ENCODE data around the gene KLF13. TPM values are rescaled to one million over a fixed set of nuclear protein-coding genes. Genes with fewer than 3 reads are reported as not detected.

KLF13 gene
- total RNA-seq, 1 donor from 2014 or later = 35.7 TPM

DNA sequence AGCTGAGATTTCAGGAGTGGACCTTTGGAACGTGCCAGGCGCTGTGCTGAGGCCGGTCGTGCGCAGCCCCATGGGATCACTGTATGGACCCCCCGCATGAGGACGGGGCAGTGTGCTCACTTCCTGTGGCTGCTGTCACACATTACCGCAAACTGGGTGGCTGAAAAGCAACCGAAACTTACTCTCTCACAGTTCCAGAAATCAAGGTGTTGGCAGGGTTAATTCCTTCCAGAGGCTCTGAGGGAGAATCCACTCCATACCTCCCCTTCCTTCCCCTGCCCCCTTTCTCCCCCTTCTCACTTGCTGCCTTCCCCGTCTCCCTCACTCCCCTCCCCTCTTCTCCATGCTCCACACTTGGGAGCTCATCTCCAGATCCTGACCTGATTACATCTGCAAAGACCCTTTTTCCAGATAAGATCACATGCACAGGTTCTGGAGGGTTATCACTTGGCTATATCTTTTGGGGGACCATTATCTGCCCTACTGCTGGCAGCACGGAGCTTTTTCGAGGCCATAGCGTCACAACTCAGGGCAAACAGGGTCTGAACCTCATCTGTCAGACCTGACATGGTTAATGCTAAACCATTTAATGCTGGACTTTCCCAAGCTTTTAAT lies 41.2 kb downstream of the KLF13 start:
- intact Hi-C loops (cut with DNase I) = loop anchor here (10.0 kb wide), 1 partner anchor 117 kb away; no protein-coding TSS in a partner anchor
- no peak for DNase-seq (ENCODE audit: low spot score)

DNA sequence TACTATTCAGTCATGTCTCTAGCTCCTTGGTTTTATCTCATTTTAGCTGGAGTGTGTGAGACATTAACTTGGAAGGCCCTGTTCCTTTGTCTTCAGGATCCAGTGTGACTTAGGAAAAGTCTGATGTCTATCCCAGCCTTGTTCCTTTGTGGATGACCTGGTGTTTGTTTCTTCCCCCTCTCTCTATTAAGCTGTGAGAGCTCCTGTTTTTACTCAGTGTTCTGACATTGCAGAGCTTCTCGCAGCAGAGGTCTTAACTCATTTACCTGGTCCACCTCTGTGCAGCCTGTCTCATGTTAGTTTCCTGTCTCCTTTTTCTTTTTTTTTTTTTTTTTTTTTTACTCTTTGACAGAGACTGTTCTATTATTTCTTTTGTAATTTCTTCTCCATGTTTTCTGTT lies 43.1 kb downstream of the KLF13 start:
- DNase-seq (ENCODE audit: low spot score) = no peak
- intact Hi-C loops (cut with DNase I) = loop anchor here (10.0 kb wide), 1 partner anchor 115 kb away; no protein-coding TSS in a partner anchor

DNA sequence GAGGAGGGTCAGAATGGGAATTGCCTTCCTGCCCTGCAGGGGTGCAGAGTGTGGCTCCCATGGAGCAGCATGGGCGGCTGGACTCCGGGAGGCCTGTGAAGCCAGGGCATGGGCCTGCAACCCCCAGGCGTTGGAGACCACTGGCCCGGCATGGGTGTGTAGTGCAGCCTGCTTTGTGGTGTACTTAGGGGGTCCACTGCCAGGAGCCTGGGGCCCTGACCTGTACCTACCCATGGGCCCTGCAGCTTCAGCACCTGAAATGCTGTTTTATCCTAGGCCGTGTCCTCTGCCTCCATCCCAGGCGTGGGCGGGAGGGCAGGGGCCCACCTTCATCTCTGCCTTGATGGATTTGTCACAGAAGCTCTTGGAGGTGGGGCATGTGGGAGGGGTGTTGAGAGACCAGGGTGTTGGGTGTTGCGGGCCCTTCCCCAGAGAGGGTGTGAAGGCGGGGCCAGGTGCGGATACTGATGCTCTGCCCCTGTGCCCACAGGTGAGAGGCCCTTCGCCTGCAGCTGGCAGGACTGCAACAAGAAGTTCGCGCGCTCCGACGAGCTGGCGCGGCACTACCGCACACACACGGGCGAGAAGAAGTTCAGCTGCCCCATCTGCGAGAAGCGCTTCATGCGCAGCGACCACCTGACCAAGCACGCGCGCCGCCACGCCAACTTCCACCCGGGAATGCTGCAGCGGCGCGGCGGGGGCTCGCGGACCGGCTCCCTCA lies 45.0 kb downstream of the KLF13 start:
- DNase-seq (ENCODE audit: low spot score) = no peak
- intact Hi-C loops (cut with DNase I) = no loop called here

DNA sequence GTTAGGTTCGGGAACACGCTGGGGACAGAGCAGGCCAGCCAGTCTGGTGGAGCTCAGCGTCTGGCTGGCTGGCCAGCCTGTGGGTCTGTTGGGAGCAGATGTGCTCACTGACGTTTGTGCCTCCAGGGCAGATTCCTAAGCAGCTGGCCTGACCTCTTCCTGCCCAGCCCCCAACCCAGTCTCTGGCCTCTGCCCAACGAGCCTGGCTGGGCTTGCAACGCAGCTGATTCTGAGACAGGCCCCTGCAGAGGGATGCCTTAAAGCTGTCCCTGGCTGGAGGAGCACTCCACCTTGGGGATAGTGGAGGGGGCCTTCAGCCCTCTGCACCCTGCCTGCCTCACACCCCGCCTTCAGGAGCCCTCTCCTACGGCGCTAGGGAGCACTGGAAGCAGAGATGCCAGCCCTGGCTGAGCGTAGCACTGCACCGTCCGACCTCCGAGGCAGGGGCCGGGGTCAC lies 46.0 kb downstream of the KLF13 start:
- DNase-seq (ENCODE audit: low spot score) = no peak
- intact Hi-C loops (cut with DNase I) = no loop called here

DNA sequence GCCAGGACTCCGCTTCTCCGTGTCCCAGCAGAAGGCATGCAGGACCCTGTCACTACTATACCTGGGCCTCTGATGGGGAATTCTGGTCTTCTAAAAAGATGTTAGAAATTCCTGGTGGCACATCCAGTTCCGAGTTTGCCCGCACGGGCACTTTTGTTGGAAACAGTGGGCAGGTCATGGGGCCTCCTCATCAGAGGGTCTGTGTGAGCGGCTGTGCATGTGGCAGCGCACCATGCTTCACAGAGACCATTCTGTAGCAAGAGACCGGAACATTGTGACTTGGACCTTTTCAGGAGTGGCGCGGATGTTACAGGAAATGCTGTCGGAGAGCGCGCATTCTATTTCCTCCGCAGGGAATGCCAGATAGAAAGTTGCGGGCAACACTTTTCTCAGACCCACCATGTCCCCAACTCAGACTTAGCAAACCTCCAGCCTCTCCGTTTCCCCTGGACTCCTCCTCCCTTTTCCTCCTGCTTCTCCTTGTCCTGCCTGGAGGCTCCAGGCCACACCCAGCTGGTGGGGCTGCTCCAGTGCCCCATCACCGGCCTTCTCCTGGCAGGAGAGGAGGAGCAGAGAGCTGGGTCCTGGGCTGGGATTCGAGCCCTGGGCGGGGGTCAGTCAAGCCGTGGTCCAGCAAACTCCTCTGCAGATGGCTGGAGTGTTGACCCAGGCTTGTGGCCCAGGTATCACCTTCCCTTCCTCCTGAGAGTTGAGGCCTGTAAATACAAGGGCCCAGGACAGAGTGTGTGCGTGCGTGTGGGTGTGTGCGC lies 46.6 kb downstream of the KLF13 start:
- no peak for DNase-seq (ENCODE audit: low spot score)
- intact Hi-C loops (cut with DNase I) = no loop called here

DNA sequence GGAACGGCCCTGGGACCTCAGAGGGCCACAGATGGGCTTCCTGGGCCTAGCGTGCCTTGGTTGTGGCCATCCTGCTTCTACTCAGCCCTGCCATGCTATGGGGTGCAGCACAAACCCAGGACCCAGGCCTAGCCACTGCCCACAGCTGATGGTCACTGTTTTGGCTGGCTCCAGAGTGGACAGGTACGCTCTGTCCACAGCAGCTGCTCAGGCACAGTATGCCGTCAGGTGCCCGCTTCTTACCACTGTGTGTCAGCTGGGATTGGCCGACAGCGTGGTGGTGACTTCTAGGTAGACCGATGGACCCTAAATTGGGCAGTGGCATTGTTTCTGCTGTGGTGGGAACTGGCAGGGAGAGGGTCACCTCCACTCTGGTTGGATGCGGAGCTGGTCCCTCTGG lies 47.3 kb downstream of the KLF13 start:
- no peak for DNase-seq (ENCODE audit: low spot score)
- intact Hi-C loops (cut with DNase I) = no loop called here

DNA sequence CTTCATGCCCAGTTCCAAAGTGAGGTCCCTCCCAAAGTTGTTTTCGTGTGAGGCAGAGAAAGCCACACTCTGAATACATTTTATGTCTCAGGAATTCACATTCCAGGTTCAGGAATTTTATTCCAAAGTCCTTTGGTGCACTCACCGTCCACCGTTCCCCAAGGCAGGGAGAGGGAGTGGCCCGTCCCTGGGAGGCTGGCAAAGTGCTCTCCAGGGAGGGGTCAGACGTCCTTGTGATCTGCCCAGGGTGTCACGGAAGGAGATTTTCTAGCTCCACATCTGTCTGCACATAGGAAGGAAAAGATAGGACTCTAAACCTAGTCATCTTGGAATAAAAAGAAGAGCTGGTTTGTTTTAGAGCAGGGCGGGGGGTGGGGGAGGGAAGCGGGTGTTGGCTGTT lies 47.9 kb downstream of the KLF13 start:
- intact Hi-C loops (cut with DNase I) = no loop called here

DNA sequence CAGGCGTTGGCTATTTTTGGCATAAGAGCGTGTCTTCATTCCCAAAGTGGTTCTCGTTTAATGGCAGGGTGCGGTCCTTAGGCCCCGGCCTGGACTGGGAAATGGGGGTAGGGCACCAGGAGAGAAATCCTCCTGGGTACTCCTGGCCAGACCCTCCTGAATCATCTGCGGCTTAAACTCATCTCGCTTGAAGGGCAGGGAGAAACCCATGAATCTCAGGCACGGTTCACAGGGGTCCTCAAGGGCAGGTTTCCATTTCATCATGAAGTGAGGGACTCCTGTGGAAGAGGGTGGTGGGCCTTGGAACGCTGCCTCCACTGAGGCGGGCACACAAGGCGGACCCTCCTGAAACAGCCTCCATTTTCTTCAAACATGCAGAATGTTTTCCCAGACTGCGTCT lies 48.4 kb downstream of the KLF13 start:
- intact Hi-C loops (cut with DNase I) = no loop called here
- DNase-seq (ENCODE audit: low spot score) = no peak

More for the DNA sequence above, 47.9 kb downstream of the KLF13 start:
- no peak for DNase-seq (ENCODE audit: low spot score)

DNA sequence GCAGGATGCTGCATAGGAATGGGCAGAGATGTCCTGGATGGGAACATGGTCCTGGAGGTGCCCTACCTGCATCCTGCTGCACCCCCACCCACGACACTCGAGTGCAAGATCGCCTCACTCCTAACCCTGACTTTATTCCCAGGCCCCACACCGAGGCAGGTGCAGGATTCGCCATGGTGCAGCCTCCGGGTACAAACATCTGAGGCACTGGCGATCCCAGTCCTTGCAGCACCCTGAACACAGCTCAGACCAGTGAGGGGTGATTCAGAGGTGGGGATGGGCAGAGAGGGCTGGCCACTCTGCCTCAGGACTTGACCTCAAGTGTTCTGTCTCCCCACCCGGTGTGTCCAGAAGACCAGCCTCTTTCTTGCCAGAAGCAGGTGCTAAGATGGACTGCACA lies 49.1 kb downstream of the KLF13 start:
- no peak for DNase-seq (ENCODE audit: low spot score)
- intact Hi-C loops (cut with DNase I) = no loop called here

DNA sequence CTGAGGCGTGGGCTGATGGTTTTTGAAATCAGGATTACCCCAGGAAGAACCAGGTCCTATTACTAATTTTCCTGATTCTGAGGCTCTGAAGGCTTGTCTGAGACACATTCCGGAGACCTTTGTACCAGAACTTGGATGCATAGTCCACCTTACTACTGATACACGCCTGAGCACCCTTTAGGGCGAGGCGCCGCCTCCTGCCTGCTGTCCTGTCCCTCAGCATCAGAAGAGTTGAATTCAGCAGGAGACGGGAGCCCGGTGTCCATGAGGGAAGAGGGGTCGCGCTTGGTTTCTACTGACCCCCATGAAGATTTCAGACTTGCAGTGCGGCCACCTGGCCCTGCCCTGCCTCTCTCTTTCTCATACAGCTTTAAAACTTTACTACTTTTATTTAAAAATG lies 49.9 kb downstream of the KLF13 start:
- DNase-seq (ENCODE audit: low spot score) = no peak
- intact Hi-C loops (cut with DNase I) = no loop called here

DNA sequence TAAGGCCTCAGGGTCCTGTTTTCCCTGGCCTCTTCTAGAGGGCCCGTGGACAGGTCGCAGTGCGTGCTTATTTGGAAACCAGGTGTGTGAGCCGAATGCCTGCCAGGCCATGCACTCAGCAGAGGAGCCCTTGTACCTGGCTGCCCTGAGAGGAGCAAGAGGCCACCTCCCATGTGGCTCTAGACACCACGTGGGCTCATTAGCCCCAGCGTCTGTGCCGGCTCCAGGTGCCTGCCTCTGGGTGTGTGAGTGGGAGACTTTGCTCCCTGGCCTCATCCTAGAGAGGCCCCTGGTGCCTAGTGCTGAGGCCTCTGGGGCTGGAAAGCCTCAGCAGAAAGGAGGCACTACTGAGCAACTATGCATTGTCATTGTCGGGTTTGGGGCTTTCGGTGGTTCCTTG lies 50.4 kb downstream of the KLF13 start:
- intact Hi-C loops (cut with DNase I) = no loop called here
- no peak for DNase-seq (ENCODE audit: low spot score)

DNA sequence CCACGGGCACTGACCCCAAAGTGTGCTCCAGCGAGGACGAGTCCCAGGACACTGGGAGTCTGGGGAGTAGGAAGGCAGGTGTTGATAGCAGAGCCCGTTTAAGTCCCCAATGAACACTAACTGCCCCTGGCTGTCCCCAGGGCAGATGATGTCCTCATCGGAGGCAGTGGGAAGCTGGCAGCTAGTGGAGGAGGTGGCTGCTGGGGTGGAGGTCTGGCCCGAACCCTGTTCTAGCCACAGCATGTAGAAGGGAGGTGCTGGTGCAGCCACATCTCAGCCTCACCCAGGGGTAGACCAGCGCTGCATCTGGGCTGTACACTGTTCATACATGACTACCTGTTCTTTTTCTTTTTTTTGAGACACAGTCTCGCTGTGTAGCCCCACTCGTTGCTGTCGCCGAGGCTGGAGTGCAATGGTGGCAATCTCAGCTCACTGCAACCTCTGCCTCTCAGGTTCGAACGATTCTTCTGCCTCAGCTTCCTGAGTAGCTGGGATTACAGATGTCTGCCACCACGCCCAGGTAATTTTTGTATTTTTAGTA lies 51.8 kb downstream of the KLF13 start:
- intact Hi-C loops (cut with DNase I) = no loop called here
- no peak for DNase-seq (ENCODE audit: low spot score)

DNA sequence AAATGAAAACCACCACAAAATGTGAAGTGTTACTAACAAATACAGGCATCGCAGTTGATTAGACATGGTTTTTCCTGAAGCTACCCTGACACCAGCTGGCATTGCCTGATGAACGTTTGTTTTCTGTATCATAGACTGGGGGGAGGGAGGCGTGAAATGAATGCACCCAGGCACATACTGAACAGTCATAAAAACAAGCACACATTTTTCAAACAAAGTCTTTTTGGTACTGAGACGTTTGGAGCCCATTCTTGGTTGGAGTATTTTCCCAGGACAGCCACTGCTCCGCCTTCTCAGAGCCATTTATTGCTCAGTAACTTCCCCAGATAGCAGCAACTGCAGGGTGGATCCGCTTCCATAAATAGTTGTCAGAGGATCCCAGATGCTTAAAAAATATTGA lies 52.4 kb downstream of the KLF13 start:
- no peak for DNase-seq (ENCODE audit: low spot score)
- intact Hi-C loops (cut with DNase I) = no loop called here

DNA sequence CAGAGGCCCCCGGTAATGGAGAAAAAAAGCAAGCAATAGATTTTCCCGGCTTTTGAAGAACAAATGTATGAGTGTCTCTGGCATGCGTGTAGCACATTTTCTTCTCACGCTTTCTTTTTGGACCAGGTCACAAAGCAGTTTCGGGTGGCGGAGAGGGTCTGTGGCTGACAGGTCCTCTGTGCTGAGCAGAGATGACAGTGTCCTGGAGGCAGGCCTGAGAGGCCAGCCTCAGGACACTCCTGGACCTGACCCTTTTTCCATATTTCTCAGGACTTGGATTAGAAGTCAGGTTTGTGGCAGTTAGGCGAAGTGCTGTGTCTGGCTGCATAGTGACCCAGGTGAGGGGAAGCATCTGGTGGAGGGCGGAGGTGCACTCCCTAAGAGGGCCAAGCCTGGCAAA lies 52.9 kb downstream of the KLF13 start:
- no peak for DNase-seq (ENCODE audit: low spot score)
- intact Hi-C loops (cut with DNase I) = no loop called here

DNA sequence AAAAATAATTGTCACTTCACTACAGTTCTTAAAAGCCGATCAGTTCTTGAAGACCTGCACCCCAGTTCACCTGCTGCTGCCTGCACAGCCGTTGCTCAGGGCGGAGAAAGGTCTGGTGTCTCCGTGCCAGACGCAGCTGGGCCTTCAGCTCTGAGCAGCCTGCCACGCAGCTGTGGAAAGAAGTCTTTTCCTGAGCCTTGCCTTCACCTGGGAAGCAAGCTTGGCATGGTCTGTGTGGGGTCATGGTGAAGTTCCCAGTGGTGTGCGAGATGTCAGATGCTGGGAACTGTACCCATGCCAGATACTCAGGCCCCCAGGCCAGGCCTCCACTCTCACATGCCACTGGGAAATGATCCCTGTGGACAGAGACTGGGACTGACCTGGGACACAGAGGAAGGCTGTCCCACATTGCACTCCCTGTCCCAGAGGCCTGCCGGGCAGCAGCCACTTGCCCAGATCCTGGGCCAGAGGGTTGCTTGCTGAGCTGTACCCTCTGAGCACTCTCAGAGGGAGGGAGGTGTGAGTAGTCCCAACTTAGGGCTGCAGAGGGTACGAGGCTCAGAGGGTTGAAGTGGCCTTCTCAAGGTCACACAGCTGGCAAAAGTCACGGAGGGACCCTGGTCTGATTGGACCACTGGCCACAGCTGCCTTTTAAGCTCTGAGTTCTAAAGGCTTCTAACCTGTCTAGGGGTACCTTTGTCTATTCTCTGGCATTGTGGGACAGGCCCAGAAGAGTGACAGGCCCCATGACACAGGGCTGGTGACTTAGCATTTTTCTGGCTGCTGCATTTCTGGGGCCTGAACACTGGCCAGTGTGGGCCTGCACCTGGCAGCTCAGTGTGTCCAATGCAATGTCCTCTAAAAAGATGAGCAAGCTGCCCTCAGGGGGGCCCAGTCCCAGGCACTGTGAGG lies 55.4 kb downstream of the KLF13 start:
- DNase-seq (ENCODE audit: low spot score) = no peak
- intact Hi-C loops (cut with DNase I) = no loop called here

DNA sequence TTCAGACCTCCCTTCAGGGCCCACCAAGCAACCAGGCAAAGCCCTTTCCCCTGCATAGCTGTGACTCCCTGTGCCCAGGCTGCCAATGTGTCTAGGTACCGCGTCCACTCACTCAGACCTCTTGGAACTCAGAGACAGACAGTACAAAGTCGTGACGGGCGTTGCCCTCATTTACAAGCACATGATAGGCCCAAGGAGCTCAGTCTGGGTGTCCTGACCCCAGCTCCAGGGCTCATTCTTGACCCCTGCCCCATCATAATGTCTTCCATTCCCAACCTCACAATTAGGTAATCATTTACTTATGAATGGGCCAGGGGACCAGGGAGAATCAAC lies 56.0 kb downstream of the KLF13 start:
- intact Hi-C loops (cut with DNase I) = no loop called here
- DNase-seq (ENCODE audit: low spot score) = no peak

DNA sequence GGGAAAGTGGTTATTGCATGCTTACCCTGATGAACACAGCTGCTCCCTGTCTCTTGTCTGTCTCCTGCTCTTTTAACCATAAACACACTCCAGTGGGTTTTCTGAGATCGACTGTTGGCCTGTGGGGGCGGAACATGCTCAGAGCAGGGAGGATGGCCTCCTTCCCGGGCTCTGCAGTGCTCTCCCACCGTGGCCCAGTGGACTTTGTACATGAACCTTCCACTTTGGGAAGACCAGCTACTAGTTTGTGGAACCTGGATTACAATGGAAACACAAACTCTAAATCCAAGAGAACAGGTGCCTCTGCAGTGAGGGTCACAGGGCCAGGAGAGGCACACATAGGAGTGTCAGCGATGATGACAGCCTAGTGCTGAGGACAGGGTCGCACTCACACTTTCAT lies 56.5 kb downstream of the KLF13 start:
- intact Hi-C loops (cut with DNase I) = no loop called here
- peak; percentile 2 for DNase-seq (ENCODE audit: low spot score)

DNA sequence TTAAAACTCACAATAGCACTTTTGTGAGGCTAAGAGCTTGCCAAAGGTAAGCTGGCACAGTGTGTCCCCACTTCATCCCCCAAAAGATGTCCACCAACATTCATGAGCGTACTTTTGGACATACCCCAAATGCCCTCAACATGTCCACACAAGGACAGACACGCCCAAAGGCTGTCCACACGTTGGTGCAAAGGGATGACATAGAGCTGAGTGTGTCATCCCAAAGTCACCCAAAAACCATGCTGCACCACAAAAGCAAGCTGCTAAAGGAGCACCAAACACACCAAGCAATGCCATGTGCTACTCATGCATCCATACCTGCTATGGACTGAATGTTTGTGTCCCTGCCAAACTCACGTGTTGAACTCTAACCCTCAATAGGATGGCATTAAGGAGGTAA lies 57.9 kb downstream of the KLF13 start:
- intact Hi-C loops (cut with DNase I) = no loop called here

DNA sequence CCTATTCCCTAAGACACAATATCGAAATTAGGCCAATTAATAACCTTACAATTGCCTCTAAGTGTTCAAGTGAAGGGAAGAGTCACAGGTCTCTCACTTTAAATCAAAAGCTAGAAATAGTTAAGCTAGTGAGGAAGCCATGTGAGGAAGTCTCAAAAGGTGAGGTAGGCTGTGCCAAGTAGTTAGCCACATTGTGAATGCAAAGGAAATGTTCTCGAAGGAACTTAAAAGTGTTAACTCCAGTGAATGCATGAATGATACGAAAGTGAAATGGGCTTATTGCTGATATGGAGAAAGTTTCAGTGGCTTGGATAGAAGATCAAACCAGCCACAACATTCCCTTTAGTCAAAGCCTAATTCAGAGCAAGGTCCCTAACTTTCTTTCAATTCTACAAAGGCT lies 59.1 kb downstream of the KLF13 start:
- intact Hi-C loops (cut with DNase I) = no loop called here

More for the DNA sequence above, 57.9 kb downstream of the KLF13 start:
- no peak for DNase-seq (ENCODE audit: low spot score)

DNA sequence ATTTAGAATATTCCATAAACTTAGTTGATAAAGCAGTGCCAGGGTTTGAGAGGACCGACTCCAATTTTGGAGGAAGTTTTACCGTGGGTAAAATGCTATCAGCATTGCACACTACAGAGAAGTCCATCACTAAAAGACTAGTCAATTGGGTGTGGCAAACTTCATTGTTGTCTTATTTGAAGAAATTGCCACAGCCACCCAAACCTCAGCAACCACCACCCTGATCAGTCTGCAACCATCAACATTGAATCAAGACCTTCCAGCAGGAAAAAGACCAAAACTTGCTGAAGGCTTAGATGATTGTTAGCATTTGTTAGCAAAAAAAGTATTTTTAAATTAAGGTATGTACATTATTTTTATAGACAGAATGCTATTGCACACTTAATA lies 60.5 kb downstream of the KLF13 start:
- DNase-seq (ENCODE audit: low spot score) = no peak
- intact Hi-C loops (cut with DNase I) = no loop called here

More for the DNA sequence above, 59.1 kb downstream of the KLF13 start:
- no peak for DNase-seq (ENCODE audit: low spot score)

All from cardiac septum (tissue), 1 donor.